Ectodermal cell (in vitro differentiated cells): ENCODE data around the gene RGS3.
A peak's percentile ranks its signal among the peaks of the same experiment; 100 is the strongest.

Experiments
- H3K27ac ChIP-seq: 2 replicates; pipeline ENCODE4 v1.7.0; 2013; ENCODE audit warnings: mild to moderate bottlenecking, low read depth, low read length; ENCODE audit not compliant: insufficient read depth, poor library complexity, severe bottlenecking
- H3K27me3 ChIP-seq: 2 replicates; pipeline ENCODE4 v1.7.0; 2013; ENCODE audit warnings: mild to moderate bottlenecking, low read length; ENCODE audit not compliant: insufficient read depth, control insufficient read depth, poor library complexity, severe bottlenecking
- H3K36me3 ChIP-seq: one replicate; pipeline ENCODE4 v1.7.0; 2013; ENCODE audit warnings: low read length; ENCODE audit not compliant: control insufficient read depth, insufficient read depth
- H3K4me1 ChIP-seq: one replicate; pipeline ENCODE4 v1.7.0; 2013; ENCODE audit warnings: low read length; ENCODE audit not compliant: control insufficient read depth, insufficient read depth
- H3K4me3 ChIP-seq: 2 replicates; pipeline ENCODE4 v1.7.0; 2013; ENCODE audit warnings: low read depth, low read length, control low read depth; ENCODE audit not compliant: insufficient read depth
- H3K9me3 ChIP-seq: 2 replicates; pipeline ENCODE4 v1.7.0; 2013; ENCODE audit warnings: mild to moderate bottlenecking, low read length, moderate library complexity; ENCODE audit not compliant: control insufficient read depth
- WGBS, 2 experiments: methylation state at CpG; one replicate each; pipeline ENCODE4 v1.1.7; 2013; ENCODE audit warnings: missing lambda C conversion rate in 2 of 2; 5-methylcytosine and 5-hydroxymethylcytosine counted together

The RGS3 gene

GRCh38 chr9:113499153-113499875 is 35.8 kb downstream of the RGS3 start:
- no peak overlapping the region for H3K27ac ChIP-seq
- no peak overlapping the region for H3K4me3 ChIP-seq
- H3K9me3 ChIP-seq = no peaks in the 10 kb centered on the region
- peaks cover 16% of the 10 kb centered on the region for H3K4me1 ChIP-seq
- H3K27me3 ChIP-seq = no peaks in the 10 kb centered on the region
- WGBS, 2 experiments = 95 to 96% methylated on average over 10 of the region's 10 CpGs
- H3K36me3 ChIP-seq = no peaks in the 10 kb centered on the region

DNA sequence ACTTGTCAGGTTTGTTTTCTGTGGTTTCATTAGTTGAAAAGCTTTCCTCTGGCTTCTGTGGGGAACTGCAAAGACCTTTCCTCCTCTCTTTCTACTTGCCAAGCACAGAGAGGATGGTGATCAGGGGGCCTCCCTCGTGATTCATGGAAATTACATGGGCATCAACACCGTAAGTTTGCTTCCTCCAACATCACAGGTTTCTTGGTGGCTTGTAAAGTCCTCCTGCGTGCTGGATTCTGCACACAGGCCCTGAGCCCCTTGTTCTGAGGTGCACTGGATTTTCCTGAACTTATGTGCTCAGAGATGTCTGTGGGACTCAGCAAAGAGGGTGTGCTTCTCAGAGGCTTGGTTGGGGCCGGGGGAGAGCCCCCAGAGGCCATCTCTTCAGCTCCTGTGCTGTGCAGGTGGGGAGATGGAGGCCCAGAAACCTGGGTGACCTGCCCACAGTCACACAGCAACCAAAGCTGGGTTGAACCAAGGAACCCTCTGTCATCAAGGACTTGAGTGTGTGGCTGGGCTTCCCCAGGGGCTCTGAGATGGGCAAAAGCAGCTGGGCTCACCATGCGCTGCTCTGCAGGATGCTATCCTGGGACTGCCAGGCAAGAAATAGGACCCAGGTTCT is 36.5 kb downstream of the RGS3 start:
- Histone ChIP-seq H3K9me3 (no peaks in the 10 kb centered on the region), H3K36me3 (no peaks in the 10 kb centered on the region), H3K27me3 (no peaks in the 10 kb centered on the region), H3K4me3 (no peak overlapping the region), H3K4me1 (peaks cover 17% of the 10 kb centered on the region), H3K27ac (no peak overlapping the region)
- WGBS, 2 experiments = 87 to 89% methylated on average over 5 of the region's 5 CpGs

- Histone ChIP-seq H3K27me3 (no peaks in the 10 kb centered on the region), H3K9me3 (no peaks in the 10 kb centered on the region), H3K4me3 (no peak overlapping the region), H3K36me3 (no peaks in the 10 kb centered on the region), H3K27ac (no peak overlapping the region), H3K4me1 (peaks cover 29% of the 10 kb centered on the region)
- WGBS, 2 experiments = 51 to 53% methylated on average over 19 to 20 of the region's 20 CpGs
These were observed 37.7 kb downstream of the RGS3 start for GRCh38 chr9:113501129-113501686.

- peaks cover 35% of the 10 kb centered on the region for H3K4me1 ChIP-seq
- H3K9me3 ChIP-seq = no peaks in the 10 kb centered on the region
- no peak overlapping the region for H3K4me3 ChIP-seq
- H3K27ac ChIP-seq = no peak overlapping the region
- H3K36me3 ChIP-seq = no peaks in the 10 kb centered on the region
- no peaks in the 10 kb centered on the region for H3K27me3 ChIP-seq
- 90 to 91% methylated on average over 4 to 5 of the region's 5 CpGs for WGBS, 2 experiments
These were observed 38.3 kb downstream of the RGS3 start for GRCh38 chr9:113501852-113502251.

DNA sequence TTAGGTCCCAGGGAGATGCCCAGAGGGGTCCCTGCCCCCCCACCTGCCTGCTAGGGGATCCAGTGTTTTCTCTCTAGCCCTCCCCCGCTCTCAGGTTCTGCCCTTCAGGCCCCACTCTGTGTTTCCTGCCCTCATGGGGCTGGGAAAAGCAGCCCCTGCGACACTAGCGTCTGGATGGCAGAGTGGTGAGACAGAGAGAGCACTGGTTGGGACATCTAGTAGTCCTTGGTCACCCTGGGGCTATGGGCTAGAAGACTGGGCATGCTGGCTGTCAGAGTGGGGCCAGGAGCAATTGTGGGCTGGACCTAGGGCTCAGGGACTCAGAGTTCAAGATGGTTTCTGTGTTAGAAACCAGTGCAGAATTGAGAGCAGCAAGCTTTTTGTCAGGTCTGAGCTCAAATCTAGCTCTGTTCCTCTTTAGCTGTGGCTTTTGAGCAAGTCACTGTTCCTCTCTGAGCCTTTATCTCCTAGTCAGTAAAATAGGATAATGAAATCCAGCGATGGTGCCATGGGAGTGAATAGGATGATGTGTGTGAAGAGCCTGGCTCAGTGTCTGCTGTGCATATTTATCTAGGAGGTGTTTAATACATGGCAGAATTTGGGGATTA is 39.0 kb downstream of the RGS3 start:
- no peaks in the 10 kb centered on the region for H3K9me3 ChIP-seq
- no peak overlapping the region for H3K27ac ChIP-seq
- H3K4me3 ChIP-seq = no peak overlapping the region
- no peaks in the 10 kb centered on the region for H3K36me3 ChIP-seq
- H3K27me3 ChIP-seq = no peaks in the 10 kb centered on the region
- WGBS, 2 experiments = 70 to 78% methylated on average over 4 of the region's 4 CpGs
- peaks cover 41% of the 10 kb centered on the region for H3K4me1 ChIP-seq

DNA sequence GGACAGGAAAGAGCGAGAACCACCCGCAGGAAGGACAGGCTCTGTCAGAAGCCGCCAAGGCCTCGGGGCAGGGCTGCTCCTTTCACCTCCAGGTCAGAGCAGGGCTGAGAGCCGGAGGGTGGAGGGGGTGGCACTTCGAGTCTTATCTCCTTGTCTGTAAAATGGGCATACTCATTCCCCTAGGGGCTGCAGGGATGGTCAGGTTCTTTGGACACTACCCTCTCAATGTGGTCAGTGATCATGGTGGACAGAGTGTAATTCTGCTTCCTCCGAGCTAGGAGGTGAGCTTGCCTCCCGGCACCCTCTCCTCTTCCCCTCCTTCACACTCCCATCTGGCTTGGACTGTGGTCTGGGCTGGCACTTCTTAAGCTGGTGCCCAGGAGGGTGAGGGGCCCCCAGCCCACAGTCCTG is 39.6 kb downstream of the RGS3 start:
- peaks cover 41% of the 10 kb centered on the region for H3K4me1 ChIP-seq
- no peaks in the 10 kb centered on the region for H3K36me3 ChIP-seq
- no peaks in the 10 kb centered on the region for H3K9me3 ChIP-seq
- H3K27ac ChIP-seq = no peak overlapping the region
- 94 to 95% methylated on average over 8 of the region's 8 CpGs for WGBS, 2 experiments
- H3K27me3 ChIP-seq = no peaks in the 10 kb centered on the region
- no peak overlapping the region for H3K4me3 ChIP-seq

- peaks cover 41% of the 10 kb centered on the region for H3K4me1 ChIP-seq
- H3K27ac ChIP-seq = no peak overlapping the region
- WGBS, 2 experiments = 84 to 91% methylated on average over 10 of the region's 10 CpGs
- H3K4me3 ChIP-seq = no peak overlapping the region
- H3K9me3 ChIP-seq = no peaks in the 10 kb centered on the region
- no peaks in the 10 kb centered on the region for H3K27me3 ChIP-seq
- no peaks in the 10 kb centered on the region for H3K36me3 ChIP-seq
These were observed 40.2 kb downstream of the RGS3 start for GRCh38 chr9:113503613-113504211.

DNA sequence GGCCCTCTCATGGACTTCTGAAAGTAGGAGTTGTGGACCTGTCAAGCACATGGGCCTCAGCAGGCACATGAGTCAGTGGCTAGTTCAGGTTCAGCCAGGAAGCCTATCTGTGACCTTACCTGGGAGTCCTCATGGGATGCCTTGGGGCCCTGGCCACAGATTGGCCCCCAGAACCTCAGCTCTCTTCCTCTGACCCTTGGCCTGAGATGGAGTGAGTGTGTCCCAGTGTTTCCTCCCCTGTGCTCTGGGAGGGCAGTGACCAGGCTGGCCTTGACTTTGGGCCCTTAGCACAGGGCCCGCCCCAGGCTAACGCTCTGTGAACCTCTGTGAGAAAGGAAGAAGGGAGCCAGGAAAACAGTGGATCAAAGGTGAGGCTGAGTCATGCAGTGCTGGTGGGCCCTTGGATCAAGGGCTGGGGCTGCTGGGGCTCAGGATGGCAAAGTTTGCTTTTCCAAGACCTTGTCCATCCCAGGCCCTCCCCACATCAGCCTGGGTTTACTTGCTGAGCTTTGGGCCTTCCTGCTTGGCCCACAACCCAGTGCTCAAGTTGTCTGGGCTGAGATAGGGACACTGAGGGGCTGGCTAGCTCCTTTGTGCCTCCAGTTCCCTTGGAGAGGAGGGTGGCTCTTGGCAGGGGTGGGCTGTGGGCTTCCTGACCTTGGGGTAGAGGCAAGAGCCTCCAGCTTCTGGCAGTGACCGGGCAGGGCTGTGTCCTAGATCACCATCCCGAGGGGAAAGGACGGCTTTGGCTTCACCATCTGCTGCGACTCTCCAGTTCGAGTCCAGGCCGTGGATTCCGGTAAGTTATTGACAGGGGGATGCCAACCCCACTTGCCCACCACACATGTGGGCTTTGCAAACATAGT is 41.4 kb downstream of the RGS3 start:
- WGBS, 2 experiments = 93 to 95% methylated on average over 9 of the region's 9 CpGs

GRCh38 chr9:113506090-113506589 is 42.6 kb downstream of the RGS3 start:
- peak overlapping the region; percentile 47 for H3K27ac ChIP-seq
- no peaks in the 10 kb centered on the region for H3K27me3 ChIP-seq
- peaks cover 44% of the 10 kb centered on the region for H3K4me1 ChIP-seq
- H3K9me3 ChIP-seq = no peaks in the 10 kb centered on the region
- H3K4me3 ChIP-seq = peak overlapping the region; percentile 12
- WGBS, 2 experiments = 3 to 5% methylated on average over 9 of the region's 9 CpGs
- H3K36me3 ChIP-seq = no peaks in the 10 kb centered on the region

More for the DNA sequence above, 41.4 kb downstream of the RGS3 start:
- Histone ChIP-seq H3K27ac (no peak overlapping the region), H3K4me1 (peaks cover 44% of the 10 kb centered on the region), H3K36me3 (no peaks in the 10 kb centered on the region), H3K9me3 (no peaks in the 10 kb centered on the region), H3K27me3 (no peaks in the 10 kb centered on the region), H3K4me3 (no peak overlapping the region)
